ENCODE data around the gene LCN6.
"Not testable (repeated sequence)": the region's sequence is repeated elsewhere in the genome, so short reads cannot be mapped to it uniquely, and the experiment has no call there.

LCN6 gene, protein sequence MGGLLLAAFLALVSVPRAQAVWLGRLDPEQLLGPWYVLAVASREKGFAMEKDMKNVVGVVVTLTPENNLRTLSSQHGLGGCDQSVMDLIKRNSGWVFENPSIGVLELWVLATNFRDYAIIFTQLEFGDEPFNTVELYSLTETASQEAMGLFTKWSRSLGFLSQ

DNA sequence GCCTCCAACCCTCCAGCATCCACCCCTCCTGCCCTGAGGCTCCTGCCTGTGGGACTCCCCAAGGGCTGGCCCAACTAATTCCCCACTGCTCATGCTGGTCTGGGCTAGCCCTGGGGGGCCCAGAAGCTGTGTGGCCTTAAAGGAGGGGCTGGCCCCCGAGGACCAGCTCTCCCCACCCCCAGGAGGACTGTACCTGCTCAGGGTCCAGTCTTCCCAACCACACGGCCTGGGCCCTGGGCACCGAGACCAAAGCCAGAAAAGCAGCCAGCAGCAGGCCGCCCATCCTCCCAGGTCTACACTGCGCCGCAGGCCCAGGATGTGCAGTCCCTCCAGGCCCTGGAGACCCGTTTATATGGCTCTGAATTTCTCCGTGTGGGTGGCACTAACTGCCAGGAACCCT, at the start of gene LCN6:
LCN6 (minus strand) TSS at position 325 of the 400 bp plus-strand sequence; CDS start at position 283, 42 bp downstream.
- no peaks in the 10 kb centered on the region for H3K36me3 ChIP-seq (ENCODE audit: control insufficient read depth, insufficient read depth, low read length)
- no peak within 1 kb of the TSS for H3K4me3 ChIP-seq (replicated peaks; ENCODE audit: low read depth, low read length)
- no peaks in the 10 kb centered on the region; the same call in 1 of the 2 replicates for H3K27me3 ChIP-seq (replicated peaks; ENCODE audit: control insufficient read depth, insufficient read depth, low read length)
- no peak for DNase-seq (ENCODE audit: extremely low read depth, insufficient read length)
- TF ChIP-seq, protein P1, sequence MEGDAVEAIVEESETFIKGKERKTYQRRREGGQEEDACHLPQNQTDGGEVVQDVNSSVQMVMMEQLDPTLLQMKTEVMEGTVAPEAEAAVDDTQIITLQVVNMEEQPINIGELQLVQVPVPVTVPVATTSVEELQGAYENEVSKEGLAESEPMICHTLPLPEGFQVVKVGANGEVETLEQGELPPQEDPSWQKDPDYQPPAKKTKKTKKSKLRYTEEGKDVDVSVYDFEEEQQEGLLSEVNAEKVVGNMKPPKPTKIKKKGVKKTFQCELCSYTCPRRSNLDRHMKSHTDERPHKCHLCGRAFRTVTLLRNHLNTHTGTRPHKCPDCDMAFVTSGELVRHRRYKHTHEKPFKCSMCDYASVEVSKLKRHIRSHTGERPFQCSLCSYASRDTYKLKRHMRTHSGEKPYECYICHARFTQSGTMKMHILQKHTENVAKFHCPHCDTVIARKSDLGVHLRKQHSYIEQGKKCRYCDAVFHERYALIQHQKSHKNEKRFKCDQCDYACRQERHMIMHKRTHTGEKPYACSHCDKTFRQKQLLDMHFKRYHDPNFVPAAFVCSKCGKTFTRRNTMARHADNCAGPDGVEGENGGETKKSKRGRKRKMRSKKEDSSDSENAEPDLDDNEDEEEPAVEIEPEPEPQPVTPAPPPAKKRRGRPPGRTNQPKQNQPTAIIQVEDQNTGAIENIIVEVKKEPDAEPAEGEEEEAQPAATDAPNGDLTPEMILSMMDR (IDR thresholded peaks at IDR 0.05; ENCODE audit: insufficient read depth, low read length, poor library complexity, severe bottlenecking) = no peak

DNA sequence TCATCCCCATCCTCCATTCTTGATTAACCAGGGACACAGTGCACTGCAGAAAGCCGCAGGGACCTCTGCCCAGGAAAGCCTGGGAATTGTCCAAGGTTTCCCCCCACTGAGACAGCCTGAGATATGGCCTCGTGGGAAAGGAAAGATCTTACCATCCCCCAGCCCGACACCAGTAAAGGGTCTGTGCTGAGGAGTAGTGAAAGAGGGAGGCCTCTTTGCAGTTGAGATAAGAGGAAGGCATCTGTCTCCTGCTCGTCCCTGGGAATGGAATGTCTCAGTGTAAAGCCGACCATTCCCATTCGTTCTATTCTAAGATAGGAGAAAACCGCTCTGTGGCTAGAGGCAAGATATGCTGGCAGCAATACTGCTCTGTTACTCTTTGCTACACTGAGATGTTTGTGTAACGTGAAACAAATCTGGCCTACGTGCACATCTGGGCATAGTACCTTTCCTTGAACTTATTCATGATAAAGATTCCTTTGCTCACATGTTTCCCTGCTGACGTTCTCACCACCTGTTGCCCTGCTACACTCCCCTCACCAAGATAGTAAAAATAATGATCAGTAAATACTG, 48.5 kb upstream of the LCN6 start:
- not testable (repeated sequence) for H3K4me3 ChIP-seq (replicated peaks; ENCODE audit: low read depth, low read length); DNase-seq (ENCODE audit: extremely low read depth, insufficient read length); H3K36me3 ChIP-seq (ENCODE audit: control insufficient read depth, insufficient read depth, low read length); H3K27me3 ChIP-seq (replicated peaks; ENCODE audit: control insufficient read depth, insufficient read depth, low read length)

DNA sequence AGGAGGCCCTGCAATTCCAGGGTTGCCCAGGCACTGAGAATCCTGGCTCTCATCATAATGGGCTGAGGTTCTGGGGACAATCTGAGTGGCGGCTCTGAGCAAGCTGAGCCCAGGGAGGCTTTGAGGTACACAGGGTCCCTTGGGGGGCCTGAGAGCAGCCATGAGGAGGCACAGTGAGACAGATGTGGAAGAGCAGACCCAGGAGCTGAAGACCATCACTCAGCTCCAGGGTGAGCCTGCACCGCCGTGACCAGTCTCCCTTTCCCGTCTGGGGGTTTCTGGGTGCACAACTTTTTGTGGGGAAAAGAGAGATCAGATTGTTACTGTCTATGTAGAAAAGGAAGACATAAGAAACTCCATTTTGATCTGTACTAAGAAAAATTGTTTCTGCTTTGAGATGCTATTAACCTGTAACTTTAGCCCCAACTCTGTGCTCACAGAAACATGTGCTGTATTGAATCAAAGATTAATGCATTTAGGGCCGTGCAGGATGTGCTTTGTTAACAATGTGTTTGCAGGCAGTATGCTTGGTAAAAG, 48.0 kb upstream of the LCN6 start, which contains the start of gene CCDC183:
CCDC183 (plus strand) TSS at position 101 of the 537 bp plus-strand sequence; CDS start at position 161, 60 bp downstream.
- H3K27me3 ChIP-seq (replicated peaks; ENCODE audit: control insufficient read depth, insufficient read depth, low read length) = peaks cover 2% of the 10 kb centered on the region
- TF ChIP-seq, protein P1 (IDR thresholded peaks at IDR 0.05; ENCODE audit: insufficient read depth, low read length, poor library complexity, severe bottlenecking) = no peak
- no peak for DNase-seq (ENCODE audit: extremely low read depth, insufficient read length)
- no peaks in the 10 kb centered on the region; the same call in 1 of the 2 replicates for H3K36me3 ChIP-seq (ENCODE audit: control insufficient read depth, insufficient read depth, low read length)
- H3K4me3 ChIP-seq (replicated peaks; ENCODE audit: low read depth, low read length) = no peak within 1 kb of the TSS

DNA sequence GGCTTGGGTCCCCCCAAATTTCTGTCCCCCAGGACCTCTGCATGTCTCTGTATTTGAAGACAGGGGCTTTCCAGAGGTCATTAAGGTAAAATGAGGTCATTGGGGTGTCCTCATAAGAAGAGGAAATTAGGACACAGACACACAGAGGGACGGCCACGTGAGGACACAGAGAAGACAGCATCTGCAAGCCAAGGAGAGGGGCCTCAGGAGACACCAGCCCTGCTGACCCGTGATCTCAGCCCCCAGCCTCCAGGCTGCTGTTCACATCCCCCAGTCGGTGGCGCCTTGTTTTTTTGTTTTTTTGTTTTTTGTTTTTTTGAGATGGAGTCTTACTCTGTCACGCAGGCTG, 46.6 kb upstream of the LCN6 start:
- no peak for DNase-seq (ENCODE audit: extremely low read depth, insufficient read length)
- Histone ChIP-seq H3K36me3 (ENCODE audit: control insufficient read depth, insufficient read depth, low read length) (no peaks in the 10 kb centered on the region; the same call in 1 of the 2 replicates), H3K4me3 (replicated peaks; ENCODE audit: low read depth, low read length) (no peak overlapping the region), H3K27me3 (replicated peaks; ENCODE audit: control insufficient read depth, insufficient read depth, low read length) (peaks cover 2% of the 10 kb centered on the region)
- TF ChIP-seq, protein P1 (IDR thresholded peaks at IDR 0.05; ENCODE audit: insufficient read depth, low read length, poor library complexity, severe bottlenecking) = no peak

DNA sequence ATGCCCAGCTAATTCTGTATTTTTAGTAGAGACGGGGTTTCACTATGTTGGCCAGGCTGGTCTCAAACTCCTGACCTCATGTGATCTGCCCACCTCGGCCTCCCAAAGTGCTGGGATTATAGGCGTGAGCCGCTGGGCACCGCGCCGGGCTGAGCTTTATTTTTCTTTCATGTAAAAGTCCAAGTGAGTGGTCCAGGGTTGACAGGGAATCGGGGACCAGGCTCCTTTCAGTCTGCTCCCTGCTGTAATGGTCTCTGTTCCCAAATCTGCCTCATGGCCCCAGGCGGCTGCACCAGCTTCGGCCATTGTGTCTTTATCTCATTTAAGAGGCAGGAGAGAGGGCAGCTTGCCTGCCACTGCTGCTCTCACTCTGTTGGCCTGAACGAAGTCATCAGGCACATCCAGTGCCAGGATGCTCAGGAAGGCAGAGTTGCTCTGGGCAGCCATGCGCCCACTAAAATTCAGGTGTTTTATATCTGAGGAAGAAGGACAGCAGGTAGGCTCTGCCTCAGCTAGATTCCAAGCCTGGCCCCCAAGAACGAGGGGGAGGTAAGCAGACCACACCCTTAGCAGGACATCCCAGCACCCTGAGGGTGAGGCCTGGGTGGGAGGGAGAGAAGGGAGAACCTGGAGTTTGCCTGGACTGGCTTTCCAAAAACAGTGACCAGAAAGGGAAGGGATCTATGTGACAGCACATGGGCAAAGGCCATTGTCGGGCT, 46.1 kb upstream of the LCN6 start:
- TF ChIP-seq, protein P1 (IDR thresholded peaks at IDR 0.05; ENCODE audit: insufficient read depth, low read length, poor library complexity, severe bottlenecking) = no peak
- no peak for DNase-seq (ENCODE audit: extremely low read depth, insufficient read length)
- H3K27me3 ChIP-seq (replicated peaks; ENCODE audit: control insufficient read depth, insufficient read depth, low read length) = peaks cover 2% of the 10 kb centered on the region
- no peaks in the 10 kb centered on the region; the same call in 1 of the 2 replicates for H3K36me3 ChIP-seq (ENCODE audit: control insufficient read depth, insufficient read depth, low read length)
- H3K4me3 ChIP-seq (replicated peaks; ENCODE audit: low read depth, low read length) = no peak overlapping the region

Measured in GM06990 (cell line).